GM20431 (cell line): Measurements from ENCODE around the gene HBG1.
"Not testable (repeated sequence)": the region's sequence is repeated elsewhere in the genome, so short reads cannot be mapped to it uniquely, and the experiment has no call there.

Source experiments
- in situ Hi-C: fragments of 300-500 bp; cut with MseI, MboI; formaldehyde crosslinking; loops from one replicate; pipeline ENCODE4 v1.15.0; 2020; ENCODE audit warnings: low sequenced_read_pairs; ENCODE audit not compliant: unreplicated experiment

The HBG1 gene

DNA sequence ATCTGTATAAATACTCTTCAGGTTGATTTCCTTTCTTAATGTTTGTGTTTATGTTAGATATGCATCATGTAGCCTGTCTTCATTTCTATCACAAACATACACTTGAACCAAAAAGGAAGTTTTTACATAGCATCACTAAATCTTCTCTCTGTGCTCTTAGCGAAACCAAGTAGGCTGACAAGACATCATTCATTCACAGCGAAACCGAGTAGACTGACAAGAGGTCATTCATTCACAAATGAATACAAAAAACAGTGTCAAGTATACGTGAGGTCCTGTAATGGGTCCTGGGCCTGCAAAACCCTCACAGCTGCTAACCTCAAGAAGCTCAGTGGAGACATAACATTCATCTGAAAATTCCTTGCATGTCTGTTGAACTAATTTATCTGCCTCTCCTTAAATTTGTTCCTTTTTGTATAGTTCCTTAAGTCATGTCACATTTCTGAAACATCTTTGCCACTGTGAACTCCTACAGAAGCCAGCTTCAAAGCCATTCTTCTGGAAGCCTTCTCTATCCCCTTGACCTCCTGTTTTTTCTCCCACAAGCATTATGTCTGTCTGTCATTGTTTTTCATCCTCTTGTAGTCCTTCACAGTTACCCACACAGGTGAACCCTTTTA, 29.9 kb upstream of the HBG1 start:
- in situ Hi-C loops = no loop called here

DNA sequence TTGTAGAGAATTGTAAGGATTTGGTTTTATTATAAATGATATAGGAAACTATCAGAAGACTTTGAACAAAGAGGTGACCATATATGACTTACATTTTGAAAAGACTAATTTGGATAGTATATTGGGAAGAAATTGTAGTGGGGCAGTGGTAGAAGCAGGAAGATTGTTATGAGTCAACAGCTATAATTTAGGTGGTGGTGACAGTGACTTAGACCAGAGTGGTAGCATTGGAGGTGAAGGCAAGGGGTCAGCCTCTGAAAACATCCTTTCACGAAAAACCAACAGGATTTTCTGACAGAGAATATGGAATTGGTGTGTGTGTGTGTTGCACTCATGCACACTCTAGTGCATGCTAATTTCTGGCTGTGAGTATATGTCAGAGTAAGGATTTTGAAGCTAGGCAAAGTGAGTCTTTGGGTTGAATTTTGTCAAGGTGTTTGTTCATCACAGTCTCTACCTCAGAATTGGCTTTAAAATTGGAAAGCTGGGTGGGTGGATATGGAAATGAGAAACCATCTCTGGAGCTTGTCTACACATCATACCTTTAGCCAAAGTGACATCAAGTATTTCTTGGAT, 28.2 kb upstream of the HBG1 start:
- in situ Hi-C loops = no loop called here

DNA sequence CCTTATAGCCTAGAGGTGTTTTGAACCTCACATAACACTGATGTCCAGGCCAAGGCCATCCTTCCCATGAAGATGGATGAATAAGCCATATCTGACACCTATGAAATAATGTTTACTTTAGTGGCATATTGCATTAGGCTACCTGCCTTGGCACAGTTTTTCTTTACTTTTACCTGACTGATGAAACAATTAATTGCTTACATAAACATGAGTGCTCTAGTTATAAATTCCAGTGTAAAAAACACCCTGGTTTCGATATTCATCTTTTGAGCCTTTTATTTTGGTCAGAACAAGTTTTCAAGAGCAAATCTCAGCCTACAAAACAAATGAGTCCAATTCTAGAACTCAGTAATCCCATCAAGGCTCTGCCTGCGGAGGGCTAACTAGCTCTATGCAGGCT, 27.0 kb upstream of the HBG1 start:
- in situ Hi-C loops = no loop called here

DNA sequence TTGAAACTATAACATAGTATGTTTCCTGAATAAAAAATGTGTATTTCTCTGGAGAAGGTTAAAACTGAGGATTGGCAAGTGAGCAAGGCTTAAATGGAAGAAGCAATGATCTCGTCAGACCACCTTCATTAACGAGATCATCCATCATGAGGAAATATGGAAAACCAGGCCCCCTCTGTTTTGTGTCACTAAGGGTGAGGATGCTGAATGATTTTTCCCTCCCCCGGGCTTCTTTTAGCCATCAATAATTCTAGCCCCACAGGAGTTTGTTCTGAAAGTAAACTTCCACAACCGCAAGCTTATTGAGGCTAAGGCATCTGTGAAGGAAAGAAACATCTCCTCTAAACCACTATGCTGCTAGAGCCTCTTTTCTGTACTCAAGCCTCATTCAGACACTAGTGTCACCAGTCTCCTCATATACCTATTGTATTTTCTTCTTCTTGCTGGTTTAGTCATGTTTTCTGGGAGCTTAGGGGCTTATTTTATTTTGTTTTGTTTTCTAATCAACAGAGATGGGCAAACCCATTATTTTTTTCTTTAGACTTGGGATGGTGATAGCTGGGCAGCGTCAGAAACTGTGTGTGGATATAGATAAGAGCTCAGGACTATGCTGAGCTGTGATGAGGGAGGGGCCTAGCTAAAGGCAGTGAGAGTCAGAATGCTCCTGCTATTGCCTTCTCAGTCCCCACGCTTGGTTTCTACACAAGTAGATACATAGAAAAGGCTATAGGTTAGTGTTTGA, 25.9 kb upstream of the HBG1 start:
- in situ Hi-C loops = no loop called here

DNA sequence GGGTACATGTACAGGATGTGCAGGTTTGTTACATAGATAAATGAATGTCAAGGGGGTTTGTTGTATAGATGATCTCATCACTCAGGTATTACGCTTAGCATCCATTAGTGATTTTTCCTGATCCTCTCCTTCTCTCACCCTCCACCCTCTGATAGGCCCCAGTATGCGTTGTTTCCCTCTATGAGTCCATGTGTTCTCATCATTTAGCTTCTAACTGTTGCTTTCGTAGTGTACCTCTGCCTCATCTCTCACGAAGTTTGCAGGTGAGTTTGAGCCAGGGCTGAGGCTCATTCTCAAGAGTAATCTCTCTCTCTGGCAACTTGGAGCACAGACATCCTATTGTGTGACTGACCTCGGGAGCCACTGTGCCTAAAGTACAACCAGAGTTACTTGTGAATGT, 24.7 kb upstream of the HBG1 start:
- in situ Hi-C loops = no loop called here

DNA sequence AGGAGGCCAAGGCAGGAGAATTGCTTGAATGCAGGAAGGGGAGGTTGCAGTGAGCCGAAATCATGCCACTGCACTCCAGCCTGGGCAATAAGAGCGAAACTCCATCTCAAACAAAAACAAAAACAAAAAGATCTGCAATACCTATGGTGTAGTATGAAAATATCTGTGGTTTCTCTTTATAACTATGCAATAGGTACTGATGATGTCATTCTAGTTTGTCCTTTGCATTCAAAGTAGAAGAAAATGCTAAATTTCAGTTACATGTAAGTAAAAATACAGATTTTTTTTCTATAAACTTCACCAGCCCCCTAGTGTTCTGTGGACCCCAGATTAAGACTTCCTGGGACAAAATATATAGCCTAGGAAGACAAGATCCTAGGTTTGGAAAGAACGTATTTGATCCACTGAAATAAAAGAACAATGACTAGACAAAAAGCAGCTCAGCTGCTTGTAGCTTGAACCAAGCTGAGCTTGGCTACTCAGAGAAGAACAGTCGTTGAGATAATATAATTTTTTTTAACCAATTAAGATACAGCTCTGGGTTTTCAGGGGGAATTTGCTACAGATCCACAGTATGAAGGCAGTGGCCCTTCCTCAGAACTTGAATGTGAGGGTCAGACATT, 22.8 kb upstream of the HBG1 start:
- in situ Hi-C loops = no loop called here

DNA sequence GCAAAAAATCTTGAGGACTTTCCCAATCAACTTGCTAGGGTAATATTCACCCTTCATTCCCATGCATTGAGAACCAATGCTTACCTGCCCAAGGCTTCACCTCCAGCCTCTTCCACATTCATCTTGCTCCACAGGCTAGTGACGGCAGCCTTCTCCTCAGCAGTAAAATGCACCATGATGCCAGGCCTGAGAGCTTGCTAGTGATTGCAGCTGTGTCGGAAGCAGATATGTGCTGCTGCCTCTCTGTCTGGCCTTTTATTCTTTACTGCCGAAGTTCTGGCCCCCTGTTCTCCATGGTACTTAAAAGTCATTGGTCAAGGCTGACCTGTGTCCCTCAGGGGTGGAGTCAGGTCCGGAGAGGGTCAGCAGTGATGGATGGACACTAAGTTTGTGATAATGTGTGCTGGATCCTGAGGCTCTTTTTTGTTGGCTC, 20.1 kb upstream of the HBG1 start, which contains the start of gene HBE1:
HBE1 (minus strand) TSS at position 231 of the 433 bp plus-strand sequence; CDS start at position 176, 55 bp downstream.
- in situ Hi-C loops = no loop called here

DNA sequence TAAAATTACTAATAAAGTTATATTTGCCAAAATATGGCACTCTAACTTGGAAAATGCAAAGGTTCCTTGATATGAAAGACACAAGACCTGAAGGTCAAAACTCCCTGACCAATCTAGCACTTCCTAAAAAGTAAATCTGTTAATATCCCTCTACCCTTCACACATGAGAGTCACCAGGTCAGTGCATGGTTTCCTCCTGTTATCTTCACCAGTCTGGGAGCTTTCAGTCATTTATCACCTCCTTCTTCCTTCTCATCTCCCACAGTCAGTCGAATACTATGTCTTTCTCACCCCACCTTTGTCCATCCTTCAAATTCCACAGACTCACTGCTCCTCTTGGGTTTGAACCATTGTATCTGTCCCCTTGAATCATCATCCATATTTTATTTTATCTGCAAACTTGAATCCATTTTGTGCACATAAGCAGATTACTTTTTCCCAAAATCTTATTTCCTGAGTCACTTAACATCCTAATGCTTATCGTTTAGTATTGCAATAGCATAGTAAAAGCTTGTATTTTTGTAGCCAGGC, 17.4 kb upstream of the HBG1 start:
- in situ Hi-C loops = no loop called here

DNA sequence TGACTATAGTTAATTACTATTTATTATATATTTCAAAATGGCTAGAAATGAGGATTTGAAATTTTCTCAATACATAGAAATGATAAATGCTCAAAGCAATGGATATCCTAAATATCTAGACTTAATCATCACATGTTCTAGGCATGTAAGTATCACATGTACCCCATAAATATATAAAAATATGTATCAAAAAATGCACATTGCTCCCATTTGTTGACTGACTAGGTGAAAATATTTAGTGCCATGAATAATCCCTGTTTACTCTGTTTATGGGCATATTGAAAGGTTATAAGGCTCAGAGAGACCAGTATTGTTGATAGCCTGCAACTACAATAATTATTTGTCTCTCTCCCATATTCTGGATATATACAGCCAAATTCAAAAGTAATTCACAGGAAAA, 17.0 kb upstream of the HBG1 start:
- in situ Hi-C loops = no loop called here

DNA sequence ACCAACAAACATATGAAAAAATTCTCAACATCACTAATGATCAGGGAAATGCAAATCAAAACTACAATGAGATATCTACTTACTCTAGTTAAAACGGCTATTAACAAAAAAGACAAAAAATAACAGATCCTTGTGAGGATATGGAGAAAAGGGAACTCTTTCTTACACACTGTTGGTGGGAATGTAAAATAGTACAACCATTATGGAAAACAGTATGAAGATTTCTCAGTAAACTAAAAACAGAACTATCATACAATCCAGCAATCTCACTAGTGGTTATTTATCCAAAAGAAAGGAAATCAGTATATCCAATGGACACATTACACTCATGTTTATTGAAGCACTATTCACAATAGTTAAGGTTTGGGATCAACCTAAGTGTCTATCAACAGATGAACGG, 16.2 kb upstream of the HBG1 start:
- in situ Hi-C loops = no loop called here

DNA sequence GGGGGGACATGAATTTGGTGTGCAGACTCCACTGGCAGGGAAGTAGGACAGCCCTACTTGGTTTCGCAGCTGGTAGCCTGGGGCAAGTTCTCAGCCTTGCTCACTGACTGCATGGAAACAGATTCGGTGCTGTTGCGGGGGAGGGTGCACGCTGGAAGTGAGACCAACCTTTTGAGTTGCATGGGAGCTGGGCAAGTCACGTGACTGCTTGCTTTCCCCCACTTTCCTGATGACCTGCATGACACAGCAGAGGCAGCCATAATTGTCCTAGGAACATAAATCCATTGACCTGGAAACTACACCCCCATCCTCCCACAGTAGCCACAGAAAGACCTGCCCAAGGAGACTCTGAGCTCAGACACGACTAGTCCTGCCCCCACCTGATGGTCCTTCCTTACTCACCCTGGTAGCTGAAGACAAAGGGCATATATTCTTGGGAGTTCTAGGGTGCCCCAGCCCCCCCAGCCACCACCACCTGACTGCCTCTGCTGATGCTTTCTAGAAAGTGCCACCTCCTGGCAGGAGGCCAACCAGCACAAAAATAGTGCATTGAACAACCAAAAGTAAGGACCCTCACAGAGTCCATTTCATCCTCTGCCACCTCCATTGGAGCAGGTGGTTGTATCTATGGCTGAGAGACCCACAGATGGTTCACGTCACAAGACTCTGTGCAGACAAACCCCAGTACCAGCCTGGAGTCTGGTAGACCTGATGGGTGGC, 9.0 kb upstream of the HBG1 start:
- in situ Hi-C loops = no loop called here

DNA sequence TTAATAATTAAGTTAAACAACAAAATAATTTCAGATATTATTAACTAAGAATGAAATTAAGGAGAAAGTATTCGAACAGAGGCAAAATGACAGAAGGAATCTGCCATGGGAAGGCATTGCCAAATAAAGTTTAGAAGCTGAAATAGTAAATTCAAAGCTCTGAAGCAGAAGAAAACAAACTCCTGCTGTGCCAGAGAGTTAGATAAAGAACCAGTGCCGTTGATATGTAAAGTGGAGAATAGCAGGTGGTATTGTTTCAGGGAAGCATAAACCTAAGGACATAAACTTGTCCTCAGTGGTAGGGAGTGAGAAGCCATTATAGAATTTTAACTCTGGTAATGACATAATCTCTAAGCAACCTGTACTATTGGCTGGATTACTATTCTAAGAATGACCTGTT, 7.6 kb upstream of the HBG1 start:
- in situ Hi-C loops = no loop called here

DNA sequence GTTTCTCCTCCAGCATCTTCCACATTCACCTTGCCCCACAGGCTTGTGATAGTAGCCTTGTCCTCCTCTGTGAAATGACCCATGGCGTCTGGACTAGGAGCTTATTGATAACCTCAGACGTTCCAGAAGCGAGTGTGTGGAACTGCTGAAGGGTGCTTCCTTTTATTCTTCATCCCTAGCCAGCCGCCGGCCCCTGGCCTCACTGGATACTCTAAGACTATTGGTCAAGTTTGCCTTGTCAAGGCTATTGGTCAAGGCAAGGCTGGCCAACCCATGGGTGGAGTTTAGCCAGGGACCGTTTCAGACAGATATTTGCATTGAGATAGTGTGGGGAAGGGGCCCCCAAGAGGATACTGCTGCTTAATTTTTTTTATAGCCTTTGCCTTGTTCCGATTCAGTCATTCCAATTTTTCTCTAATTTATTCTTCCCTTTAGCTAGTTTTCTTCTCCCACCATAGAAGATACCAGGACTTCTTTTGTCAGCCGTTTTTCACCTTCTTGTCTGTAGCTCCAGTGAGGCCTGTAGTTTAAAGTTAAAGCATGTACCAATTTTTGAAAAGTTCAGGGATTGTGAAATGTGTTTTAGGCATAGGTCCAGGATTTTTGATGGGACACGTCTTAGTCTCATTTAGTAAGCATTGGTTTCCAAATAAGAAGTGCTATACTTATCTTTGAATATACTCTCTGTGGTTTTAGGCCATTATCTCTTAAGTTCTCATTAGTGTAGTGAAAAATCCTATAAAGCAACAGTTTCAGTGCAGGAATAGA, 5.2 kb upstream of the HBG1 start, which contains the start of gene HBG2:
HBG2 (minus strand) TSS at position 136 of the 768 bp plus-strand sequence; CDS start at position 83, 53 bp downstream.
- in situ Hi-C loops = not testable (repeated sequence)

DNA sequence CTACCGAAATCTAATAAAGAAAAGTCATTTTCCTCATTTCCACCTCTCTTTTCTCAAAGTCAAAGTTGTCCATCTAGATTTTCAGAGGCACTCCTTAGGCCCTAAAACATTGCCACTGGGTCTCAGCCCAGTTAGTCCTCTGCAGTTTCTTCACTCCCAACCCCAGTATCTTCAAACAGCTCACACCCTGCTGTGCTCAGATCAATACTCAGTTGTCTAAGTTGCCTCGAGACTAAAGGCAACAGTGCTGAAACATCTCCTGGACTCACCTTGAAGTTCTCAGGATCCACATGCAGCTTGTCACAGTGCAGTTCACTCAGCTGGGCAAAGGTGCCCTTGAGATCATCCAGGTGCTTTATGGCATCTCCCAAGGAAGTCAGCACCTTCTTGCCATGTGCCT, 4.4 kb upstream of the HBG1 start:
- in situ Hi-C loops = not testable (repeated sequence)

DNA sequence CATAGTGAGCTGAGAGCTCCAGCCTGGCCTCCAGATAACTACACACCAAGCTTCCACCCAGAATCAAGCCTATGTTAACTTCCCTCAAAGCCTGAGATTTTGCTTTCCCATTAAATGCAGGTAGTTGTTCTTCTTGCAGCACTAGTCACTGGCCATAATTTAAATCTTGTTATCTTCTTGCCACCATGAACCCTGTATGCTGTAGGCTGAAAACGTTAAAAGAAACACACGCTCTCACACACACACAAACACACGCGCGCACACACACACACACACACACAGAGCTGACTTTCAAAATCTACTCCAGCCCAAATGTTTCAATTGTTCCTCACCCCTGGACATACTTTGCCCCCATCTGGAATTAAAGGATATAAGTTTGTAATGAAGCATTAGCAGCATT, 3.8 kb upstream of the HBG1 start:
- in situ Hi-C loops = not testable (repeated sequence)

DNA sequence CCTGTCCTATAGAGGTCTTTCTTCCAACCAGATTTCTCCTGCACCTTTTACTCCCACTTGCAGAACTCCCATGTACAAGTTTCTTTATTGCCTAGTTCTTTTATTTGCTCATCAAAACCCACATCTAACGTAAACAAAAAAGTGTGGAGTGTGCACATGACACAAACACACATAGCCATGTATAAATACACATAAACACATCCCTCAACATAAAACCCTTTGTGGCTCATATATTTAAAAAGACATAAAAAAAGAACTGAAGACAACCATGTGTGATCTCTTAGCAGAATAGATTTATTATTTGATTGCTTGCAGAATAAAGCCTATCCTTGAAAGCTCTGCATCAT, 3.2 kb upstream of the HBG1 start:
- in situ Hi-C loops = no loop called here

DNA sequence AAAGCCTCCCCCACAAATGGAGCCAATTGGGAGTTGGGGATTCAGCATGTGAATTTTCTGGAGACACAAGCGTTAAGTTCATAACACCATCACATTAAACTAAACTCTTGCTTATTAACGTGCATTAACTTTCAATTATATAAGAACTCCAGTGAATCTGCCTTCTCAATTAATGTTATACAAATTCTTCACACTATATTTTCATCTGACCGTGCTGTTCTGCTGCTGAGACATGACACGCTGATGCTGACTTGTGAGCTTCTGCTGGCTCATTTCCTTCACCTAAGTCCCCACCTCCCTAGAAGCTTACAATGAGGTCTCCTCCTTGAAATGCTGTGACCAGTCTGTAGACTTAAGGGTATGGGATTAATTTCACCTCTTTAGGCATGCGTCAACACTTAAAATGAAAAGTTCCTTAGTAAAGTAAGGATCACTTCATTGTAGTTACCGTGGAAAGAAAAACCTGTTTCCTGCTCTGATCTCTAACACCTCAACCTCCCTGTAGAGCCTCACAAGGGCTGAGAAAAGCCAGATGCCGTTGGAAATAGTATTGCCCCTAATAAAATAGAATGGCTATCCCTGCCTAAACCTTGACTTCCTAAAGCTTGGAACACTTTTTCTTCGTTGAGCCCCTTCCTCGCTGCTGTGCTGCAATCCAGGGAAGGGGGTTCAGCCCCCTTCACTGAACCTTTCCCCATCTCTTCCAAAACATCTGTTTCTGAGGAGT, 2.7 kb upstream of the HBG1 start:
- in situ Hi-C loops = no loop called here

DNA sequence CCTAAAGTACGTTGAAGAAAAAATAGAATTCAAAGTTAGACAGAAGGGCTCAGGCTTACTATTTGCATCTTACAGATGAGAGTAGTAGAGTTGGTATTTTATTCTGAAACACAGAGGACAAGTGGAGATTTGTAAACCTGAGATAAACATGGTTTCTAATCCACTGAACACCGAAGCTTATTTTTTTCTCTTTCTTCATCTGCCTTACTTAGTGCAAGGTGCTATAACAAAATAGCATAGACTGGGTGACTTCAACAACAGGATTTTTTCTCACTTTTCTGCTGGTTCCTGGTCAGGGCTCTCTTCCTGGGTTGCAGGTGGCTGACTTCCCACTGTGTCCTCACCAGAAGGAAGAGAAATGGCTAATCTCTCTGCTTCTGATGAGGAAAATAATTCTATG, 2.1 kb upstream of the HBG1 start:
- in situ Hi-C loops = no loop called here
